ENCODE measurements around the gene KLHL2.

DNA sequence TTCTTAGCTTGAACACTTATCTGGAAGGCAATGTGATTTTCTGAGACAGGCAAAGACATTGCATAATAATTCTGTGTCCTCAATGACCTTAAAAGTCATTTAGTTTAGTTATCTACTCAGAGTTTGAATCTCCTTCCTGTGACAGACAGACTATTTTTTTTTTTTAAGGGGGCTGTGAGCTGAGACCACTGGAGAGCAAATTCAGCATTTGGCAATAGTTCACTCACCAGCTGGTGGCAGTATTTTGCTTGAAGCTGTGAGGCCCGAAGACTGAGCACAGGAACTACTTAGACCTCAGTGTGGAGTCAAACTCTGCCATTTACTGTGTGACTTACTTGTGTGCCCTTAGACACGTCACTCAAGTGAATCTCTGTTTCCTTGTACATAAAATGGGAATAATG is 148.5 kb downstream of the KLHL2 start:
- TF ChIP-seq POLR2A (IDR thresholded peaks at IDR 0.05) (no peak), CTCF (IDR thresholded peaks at IDR 0.05) (peak in 2 of 6 experiments; percentile 14 to 15), POLR2AphosphoS5 (IDR thresholded peaks at IDR 0.05) (no peak), EP300 (IDR thresholded peaks at IDR 0.05) (no peak)
